Upper lobe of left lung (tissue), 4 donors: ENCODE data around the gene MMP19.

Experiments
- EP300 ChIP-seq, 4 donors: sonication (generic); formaldehyde crosslinking; IDR thresholded peaks; one replicate each; pipeline ENCODE4 v1.5.1; 2017; ENCODE audit warnings: antibody characterized with exemption in 4 of 4, control low read depth in 2 of 4
- POLR2A ChIP-seq, 4 donors: fragments of 450-650 bp; IDR thresholded peaks; one replicate each; pipeline ENCODE4 v1.5.1; 2016 to 2017; ENCODE audit warnings: antibody characterized with exemption in 4 of 4, mild to moderate bottlenecking in 2 of 4
- POLR2AphosphoS5 ChIP-seq, 2 donors: sonication (generic); formaldehyde crosslinking; IDR thresholded peaks; one replicate each; pipeline ENCODE4 v1.5.1; 2017; ENCODE audit warnings: antibody characterized with exemption in 2 of 2
- TF ChIP-seq, protein P1 (sequence below), 6 experiments: fragments of 450-650 bp in 4 of 6; fragments of 200-600 bp in 2 of 6; sonication (generic) in 2 of 6; IDR thresholded peaks; one replicate each; pipeline ENCODE4 v1.5.1; 2016 to 2019; ENCODE audit warnings: antibody characterized with exemption in 6 of 6

DNA sequence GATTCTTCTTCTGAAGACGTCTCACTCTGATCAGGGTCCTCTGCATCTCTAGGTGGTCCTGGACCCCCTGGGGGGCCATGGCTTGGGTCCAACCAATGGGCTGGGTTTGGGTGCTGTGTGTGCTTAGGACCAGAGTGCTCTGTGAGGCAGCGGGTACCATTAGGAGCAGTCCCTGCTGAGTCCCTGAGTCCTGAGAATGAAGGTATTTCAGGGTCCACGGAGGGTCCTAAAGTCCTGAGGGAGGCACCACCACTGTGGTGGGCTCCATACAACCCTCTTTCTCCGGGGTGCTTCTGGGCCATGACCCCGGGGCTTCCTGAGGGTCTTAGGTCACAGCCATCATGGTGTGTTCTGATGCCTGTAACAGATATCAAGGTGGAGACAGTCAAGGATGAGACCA is 14.4 kb downstream of the MMP19 start:
- TF ChIP-seq, protein P1, sequence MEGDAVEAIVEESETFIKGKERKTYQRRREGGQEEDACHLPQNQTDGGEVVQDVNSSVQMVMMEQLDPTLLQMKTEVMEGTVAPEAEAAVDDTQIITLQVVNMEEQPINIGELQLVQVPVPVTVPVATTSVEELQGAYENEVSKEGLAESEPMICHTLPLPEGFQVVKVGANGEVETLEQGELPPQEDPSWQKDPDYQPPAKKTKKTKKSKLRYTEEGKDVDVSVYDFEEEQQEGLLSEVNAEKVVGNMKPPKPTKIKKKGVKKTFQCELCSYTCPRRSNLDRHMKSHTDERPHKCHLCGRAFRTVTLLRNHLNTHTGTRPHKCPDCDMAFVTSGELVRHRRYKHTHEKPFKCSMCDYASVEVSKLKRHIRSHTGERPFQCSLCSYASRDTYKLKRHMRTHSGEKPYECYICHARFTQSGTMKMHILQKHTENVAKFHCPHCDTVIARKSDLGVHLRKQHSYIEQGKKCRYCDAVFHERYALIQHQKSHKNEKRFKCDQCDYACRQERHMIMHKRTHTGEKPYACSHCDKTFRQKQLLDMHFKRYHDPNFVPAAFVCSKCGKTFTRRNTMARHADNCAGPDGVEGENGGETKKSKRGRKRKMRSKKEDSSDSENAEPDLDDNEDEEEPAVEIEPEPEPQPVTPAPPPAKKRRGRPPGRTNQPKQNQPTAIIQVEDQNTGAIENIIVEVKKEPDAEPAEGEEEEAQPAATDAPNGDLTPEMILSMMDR (IDR thresholded peaks at IDR 0.05) = no peak
- TF ChIP-seq POLR2A (IDR thresholded peaks at IDR 0.05) = no peak
- no peak for TF ChIP-seq POLR2AphosphoS5 (IDR thresholded peaks at IDR 0.05)
- TF ChIP-seq EP300 (IDR thresholded peaks at IDR 0.05) = no peak
